22Rv1 (cell line): Measurements from ENCODE around the gene RNF213.

ENCODE experiments used
- H3K27ac ChIP-seq: fragments of 450-650 bp; 2 replicates; pipeline ENCODE4 v1.5.1; 2017
- ZFX ChIP-seq: fragments of 450-650 bp; IDR thresholded peaks from 2 replicates; pipeline ENCODE4 v1.6.1; 2017; ENCODE audit warnings: antibody characterized with exemption, borderline replicate concordance
- TF ChIP-seq, protein P1 (sequence below): fragments of 450-650 bp; IDR thresholded peaks from 2 replicates; pipeline ENCODE4 v1.5.1; 2017; ENCODE audit warnings: mild to moderate bottlenecking

RNF213 gene

GRCh38 chr17:80262291-80262690 lies 1.6 kb downstream of the RNF213 start:
- no peak for TF ChIP-seq ZFX
- TF ChIP-seq, protein P1, sequence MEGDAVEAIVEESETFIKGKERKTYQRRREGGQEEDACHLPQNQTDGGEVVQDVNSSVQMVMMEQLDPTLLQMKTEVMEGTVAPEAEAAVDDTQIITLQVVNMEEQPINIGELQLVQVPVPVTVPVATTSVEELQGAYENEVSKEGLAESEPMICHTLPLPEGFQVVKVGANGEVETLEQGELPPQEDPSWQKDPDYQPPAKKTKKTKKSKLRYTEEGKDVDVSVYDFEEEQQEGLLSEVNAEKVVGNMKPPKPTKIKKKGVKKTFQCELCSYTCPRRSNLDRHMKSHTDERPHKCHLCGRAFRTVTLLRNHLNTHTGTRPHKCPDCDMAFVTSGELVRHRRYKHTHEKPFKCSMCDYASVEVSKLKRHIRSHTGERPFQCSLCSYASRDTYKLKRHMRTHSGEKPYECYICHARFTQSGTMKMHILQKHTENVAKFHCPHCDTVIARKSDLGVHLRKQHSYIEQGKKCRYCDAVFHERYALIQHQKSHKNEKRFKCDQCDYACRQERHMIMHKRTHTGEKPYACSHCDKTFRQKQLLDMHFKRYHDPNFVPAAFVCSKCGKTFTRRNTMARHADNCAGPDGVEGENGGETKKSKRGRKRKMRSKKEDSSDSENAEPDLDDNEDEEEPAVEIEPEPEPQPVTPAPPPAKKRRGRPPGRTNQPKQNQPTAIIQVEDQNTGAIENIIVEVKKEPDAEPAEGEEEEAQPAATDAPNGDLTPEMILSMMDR: no peak
- H3K27ac ChIP-seq: peak overlapping the region; percentile 84; the same call in 1 of the 2 replicates

- peak overlapping the region; percentile 84; the same call in 1 of the 2 replicates for H3K27ac ChIP-seq
- TF ChIP-seq ZFX: no peak
- TF ChIP-seq, protein P1: no peak
These were observed 2.2 kb downstream of the RNF213 start for GRCh38 chr17:80262775-80263244.

DNA sequence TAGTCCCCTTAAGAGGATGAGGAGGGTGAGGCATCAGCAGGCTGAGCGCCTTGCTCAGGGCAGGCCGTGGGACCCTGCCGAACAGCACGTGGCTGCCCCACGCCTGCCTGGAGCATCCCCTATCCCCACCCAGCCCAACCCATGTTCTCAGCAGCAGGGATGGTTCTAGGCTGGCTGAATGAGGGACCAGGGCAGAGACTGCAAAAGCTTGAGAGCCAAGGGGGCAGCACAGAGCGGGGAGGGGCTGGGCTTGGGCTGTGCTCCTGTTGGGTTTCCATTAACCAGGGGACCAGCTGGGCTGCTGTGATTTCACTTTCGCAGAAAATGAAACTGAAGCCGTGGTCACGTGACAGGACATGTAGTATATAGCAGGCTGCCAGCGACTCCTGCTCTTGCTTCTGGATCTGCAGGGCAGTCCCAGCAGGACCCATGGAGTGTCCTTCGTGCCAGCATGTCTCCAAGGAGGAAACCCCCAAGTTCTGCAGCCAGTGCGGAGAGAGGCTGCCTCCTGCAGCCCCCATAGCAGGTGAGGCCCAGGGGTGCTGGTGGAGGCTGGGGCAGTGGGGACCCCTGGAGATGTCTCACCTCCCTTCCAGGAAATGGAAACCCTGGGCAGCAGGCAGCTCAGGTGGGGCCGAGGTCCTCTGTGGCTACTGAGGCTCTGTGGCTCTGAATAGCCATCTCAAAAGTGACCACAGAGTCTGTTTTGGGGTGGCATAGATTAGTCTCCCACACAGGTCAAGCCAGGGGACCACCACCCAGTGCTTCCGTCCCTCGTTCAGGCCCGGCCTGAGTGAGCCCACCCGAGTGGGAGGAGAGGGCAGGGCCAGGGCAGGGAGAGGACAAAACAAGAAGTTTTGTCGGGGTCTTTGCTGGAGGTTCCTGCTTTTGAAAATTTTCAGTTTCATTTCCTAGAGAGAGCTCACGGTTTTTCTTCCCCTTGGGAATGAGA lies 2.9 kb downstream of the RNF213 start:
- H3K27ac ChIP-seq: no peak overlapping the region
- no peak for TF ChIP-seq ZFX
- TF ChIP-seq, protein P1: no peak

GRCh38 chr17:80264205-80265075 lies 3.8 kb downstream of the RNF213 start:
- TF ChIP-seq, protein P1: no peak
- no peak for TF ChIP-seq ZFX
- no peak overlapping the region for H3K27ac ChIP-seq

DNA sequence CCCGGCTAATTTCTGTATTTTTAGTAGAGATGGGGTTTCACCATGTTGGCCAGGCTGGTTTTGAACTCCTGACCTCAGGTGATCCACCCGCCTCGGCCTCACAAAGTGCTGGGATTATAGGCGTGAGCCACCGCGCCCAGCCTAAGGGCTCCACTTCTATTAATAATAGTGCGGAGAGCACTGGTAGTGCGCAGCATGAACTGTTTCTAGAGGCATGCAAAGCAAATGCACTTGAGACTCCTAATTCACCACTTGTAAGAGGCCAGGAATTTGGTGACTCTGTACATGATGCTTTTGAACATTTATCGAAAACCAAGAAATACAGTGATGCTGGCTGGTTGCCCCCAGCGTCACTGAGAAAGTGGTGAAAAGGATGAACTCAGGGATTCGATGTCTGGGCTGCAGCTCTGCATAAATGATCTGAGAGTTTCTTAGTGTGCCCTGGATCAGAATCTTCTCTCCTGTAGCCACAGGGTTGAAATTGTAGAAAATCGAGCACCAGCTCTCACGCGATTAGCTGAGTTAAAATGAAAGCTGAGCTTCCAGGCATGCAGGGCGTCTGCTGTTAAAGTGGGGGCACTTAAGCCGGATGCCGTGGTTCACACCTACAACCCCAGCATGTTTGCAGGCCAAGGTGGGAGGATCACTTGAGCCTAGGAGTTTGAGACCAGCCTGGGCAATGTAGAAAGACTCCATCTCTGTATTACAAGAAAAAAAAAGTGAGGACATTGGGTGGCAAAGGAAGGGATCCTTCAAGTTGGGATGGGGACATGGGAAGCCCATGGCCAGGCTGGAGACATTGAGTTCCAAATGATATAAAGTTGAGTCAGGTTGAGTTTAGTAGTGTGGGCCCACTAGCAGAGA lies 4.8 kb downstream of the RNF213 start:
- TF ChIP-seq, protein P1: no peak
- TF ChIP-seq ZFX: no peak
- no peak overlapping the region for H3K27ac ChIP-seq

- TF ChIP-seq ZFX: no peak
- TF ChIP-seq, protein P1: no peak
- no peak overlapping the region for H3K27ac ChIP-seq
These were observed 6.7 kb downstream of the RNF213 start for GRCh38 chr17:80267391-80267790.
